CD4-positive, alpha-beta T cell treated with Interleukin-6 at 100 ng/mL for 8 hours (primary cell): ENCODE data around the gene STAU1.
"Not testable (repeated sequence)": the region's sequence is repeated elsewhere in the genome, so short reads cannot be mapped to it uniquely, and the experiment has no call there.

Source experiments
- DNase-seq: peaks from one replicate; pipeline ENCODE4 v3.0.0-alpha.2; 2020; ENCODE audit warnings: mixed read lengths, low spot score

STAU1 gene

GRCh38 chr20:49118307-49118706 is 69.8 kb downstream of the STAU1 start:
- DNase-seq = no peak

- no peak for DNase-seq
These were observed 72.6 kb downstream of the STAU1 start for GRCh38 chr20:49115564-49115963.

DNA sequence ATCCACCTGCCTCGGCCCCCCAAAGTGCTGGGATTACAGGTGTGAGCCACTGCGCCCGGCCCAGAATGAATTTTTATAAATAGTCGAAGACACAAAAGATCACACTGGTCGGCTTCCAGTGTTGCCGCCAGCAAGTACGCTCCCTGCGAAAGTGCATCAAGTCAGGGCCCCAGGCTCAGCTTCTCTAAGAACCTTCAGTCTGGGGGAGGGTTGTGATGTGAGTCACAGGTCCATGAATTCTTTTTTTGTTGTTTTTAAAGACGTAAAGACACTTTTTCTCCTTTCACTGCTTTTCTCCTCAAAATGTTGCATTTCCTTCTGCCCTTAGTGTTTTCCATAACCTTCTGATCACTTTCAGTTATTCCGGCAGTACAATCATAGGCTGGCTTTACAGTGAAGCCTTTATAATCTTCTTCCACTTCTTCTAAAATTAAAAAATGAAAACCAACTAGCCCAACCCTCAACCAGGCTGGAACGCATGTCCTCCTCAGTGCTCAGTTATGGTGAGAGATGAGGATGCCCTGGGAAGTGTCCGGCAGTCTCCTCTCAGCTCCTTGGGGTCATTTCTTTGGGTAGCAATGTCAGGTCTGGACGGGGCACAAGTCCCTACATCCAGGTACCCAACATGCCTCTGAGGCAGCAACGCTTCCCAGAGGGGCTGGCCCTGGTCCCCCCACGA is 75.4 kb downstream of the STAU1 start:
- DNase-seq = no peak

- no peak for DNase-seq
These were observed 77.1 kb downstream of the STAU1 start for GRCh38 chr20:49110767-49111694.

DNA sequence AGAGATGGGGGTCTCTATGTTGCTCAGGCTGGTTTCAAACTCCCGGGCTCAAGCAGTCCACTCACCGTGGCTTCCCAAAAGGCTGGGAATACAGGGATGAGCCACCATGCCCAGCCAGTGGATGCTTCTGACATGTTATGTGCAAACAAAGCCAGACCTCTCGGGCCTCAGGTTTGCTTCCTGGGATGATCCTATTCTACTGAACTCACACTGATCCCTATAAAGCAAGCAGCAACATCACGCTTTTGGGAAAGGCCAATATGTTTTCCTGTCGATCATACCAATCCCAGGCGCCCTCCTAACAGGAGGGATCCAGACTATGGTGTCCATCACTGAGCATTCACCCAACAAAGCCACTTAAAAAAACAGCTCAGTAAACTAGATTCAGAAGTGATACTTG is 81.8 kb downstream of the STAU1 start:
- no peak for DNase-seq

- not testable (repeated sequence) for DNase-seq
These were observed 83.1 kb downstream of the STAU1 start for GRCh38 chr20:49104979-49105547.

DNA sequence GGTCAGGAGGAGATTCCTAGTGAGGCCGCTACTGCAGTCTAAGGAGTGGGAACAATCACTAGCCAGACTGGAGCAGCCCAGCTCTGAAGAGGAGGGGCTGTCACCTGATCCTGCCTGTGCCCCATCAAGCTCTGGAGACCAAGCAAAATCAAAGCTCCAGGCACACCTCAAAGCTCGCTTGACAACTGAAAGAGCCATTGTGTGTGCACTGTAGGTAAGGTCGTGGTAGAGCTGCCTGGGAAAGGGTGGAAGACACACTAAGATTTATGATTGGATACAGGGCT is 83.8 kb downstream of the STAU1 start:
- DNase-seq = no peak

GRCh38 chr20:49103647-49104364 is 84.3 kb downstream of the STAU1 start:
- no peak for DNase-seq

DNA sequence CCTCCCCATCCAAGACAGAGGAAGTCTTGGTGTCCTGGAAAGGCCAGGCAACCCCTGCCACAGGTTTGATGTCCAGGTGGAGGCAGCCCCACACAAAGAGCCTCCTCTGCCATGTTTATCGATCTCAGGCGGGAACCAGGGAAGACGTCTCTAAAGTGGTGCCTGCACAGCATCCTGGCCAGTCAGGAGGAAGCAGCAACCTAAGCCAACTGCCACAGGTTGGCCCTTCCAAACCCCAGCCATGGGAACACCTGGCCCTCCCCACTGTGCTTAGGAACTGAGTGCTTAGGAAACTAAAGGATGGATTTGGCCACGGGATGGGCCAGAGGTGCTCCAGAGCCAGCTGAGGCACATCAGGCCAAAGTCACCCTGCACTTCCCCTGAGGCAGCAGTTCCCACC is 85.1 kb downstream of the STAU1 start:
- DNase-seq = no peak

DNA sequence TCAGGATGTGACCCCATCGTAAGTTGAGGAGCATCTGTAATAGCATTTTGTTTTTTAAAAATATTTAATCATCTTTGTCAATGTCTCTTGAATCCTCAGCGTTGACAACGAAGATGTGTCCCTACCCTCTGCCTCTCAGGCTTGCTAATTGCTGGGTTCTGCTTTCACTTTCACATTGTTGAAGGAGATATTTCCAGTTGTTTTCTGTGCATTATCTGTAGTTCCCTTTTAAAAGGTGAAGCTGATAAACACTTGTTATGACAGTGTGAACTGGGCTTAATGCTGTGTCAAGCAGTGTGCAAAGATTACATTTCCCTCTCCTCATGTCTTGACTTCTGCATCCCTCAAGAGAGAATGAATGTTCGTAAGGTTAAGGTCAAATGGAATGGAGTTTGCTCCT is 87.2 kb downstream of the STAU1 start:
- no peak for DNase-seq

GRCh38 chr20:49100292-49100691 is 87.8 kb downstream of the STAU1 start:
- DNase-seq = not testable (repeated sequence)

- DNase-seq = no peak
These were observed 89.1 kb downstream of the STAU1 start for GRCh38 chr20:49099011-49099410.

GRCh38 chr20:49098136-49098535 is 90.0 kb downstream of the STAU1 start:
- no peak for DNase-seq

GRCh38 chr20:49097159-49097558 is 91.0 kb downstream of the STAU1 start:
- no peak for DNase-seq

- DNase-seq = no peak
These were observed 91.9 kb downstream of the STAU1 start for GRCh38 chr20:49096203-49096730.

GRCh38 chr20:49091762-49092161 is 96.4 kb downstream of the STAU1 start:
- DNase-seq = no peak

DNA sequence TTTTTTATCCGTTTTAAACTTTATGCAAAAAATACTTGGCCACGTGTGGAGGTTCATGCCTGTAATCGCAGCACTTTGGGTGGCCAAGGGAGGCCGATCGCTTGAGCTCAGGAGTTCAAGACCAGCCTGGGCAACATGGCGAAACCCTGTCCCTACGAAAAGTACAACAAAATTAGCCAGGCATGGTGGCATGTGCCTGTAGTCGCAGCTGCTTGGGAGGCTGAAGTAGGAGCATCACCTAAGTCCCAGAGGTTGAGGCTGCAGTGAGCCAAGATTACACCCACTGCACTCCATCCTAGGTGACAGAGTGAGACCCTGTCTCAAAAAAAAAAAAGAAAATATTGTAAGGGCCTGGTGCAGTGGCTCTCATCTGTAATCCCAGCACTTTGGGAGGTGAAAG is 97.0 kb downstream of the STAU1 start:
- DNase-seq = no peak

DNA sequence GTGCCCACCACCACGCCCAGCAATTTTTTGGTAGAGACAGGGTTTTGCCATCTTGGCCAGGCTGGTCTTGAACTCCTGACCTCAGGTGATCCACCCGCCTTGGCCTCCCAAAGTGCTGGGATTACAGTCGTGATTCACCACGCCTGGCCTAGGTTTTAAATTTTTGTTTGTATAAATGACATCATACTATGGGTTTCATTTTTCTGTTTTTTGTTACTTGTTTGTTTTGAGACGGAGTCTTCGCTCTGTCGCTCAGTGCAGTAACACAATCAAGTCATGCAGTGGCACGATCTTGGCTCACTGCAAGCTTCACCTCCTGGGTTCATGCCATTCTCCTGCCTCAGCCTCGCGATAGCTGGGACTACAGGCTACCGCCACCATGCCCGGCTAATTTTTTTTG is 105.8 kb downstream of the STAU1 start:
- DNase-seq = not testable (repeated sequence)

DNA sequence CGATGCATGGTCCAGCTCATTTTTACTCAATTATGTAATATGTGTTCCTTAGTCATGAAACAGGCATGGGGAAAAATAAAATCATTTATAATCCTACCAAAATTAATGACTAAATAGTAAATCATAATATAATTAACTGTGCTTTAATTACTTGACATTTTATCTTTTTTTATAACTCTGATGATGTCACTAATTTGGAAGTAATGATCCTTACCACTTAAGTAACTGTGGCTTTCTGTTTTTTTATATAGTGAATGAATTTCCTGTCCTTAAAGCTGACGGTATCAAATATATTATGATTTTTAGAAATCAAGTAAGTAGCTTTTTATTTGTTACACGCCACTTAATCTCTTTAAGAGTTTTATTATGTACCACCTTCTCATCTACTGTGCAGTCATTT is 109.8 kb downstream of the STAU1 start:
- no peak for DNase-seq

GRCh38 chr20:49074521-49074920 is 113.6 kb downstream of the STAU1 start:
- DNase-seq = no peak
